GM21529 (cell line): Measurements from ENCODE around the gene TNS3.

Source experiments
- ATAC-seq: cut with Tn5 transposase; IDR thresholded peaks from one replicate; pipeline ENCODE4 v1.9.1; 2021; ENCODE audit not compliant: unreplicated experiment

Gene TNS3

DNA sequence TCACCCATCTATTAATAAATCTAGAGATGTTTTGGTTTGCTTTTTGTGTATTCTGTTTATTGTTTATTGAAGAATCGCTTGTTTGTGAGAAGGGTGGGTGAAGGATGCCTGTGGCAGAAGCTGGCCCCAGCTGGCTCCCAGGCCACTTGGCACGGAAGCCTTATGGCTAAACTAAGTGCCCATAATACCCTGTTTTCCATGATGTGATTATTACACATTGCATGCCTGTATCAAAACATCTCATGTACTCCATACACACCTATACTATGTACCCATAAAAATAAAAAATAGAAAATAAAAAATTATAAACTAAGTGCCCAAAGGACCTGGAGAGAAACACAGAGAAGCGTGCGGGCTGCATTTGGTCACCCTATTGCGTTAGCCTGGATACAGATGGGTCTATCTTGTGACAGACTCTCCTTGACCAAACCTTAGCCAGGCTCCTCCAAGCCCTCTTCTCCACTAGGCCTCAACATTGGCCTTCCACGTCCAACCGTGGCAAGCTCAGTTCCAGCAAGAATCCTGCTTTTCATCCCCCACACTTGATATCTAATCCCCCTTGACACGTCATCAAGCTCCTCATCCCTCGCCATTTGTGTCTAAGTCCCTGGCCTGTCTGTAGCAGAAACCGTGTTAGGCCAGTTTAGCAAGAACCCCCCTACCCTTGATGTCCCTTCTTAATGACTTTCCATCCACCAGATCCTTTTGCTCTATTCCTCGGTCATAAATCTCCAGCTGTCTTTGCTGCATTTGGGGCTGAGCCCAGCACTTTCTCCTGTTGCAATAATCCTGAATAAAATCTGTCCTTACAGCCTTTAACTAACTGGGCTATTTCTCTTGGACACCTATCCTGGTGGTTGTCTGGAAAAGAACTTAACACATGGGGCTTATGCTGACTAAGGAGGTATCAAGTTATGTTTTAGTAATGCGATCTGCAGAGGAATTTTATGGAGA is 245.2 kb downstream of the TNS3 start:
- ATAC-seq = no peak

DNA sequence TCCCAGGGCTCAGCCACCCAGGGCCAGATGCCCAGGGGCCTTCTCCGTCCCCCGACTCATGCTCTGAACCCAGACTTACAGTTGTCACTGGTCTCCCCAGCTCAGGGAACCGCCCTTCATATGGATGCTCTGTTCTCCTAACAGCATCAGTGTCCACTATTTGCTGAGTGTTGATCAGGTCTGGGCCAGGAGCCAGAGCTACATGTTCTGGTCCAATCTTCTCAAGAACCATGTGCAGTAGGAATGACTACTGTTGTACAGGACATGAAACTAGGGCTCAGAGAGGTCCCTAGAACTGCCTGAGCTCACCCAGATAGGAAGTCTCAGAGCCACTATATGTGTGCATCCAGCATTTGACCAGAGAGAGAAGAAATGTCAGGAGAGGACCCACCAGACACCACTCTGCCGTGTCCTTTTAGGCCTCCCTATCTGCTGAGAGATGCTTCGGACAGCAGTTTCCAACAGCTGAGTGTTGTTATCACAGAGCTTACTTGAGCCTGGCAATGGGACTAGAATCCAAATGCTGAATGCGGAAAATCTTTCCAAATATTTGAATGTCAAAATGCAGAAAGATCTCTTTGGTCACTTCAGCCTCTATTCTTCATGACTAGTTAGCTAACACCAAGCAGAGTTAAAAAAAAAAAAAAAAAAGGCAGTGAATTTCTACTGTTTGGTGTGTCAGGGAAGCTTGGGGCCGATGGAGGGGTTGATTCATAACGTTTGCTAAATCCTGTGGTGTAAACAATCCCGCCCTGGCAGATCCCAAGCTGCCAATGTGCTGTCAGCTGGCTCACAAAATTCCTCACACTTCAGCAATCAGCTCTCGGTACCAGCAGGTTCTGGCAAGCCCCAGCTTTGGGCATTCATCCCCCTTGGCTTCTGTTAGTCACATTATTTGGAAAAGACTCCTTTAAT is 246.1 kb downstream of the TNS3 start:
- ATAC-seq = no peak

DNA sequence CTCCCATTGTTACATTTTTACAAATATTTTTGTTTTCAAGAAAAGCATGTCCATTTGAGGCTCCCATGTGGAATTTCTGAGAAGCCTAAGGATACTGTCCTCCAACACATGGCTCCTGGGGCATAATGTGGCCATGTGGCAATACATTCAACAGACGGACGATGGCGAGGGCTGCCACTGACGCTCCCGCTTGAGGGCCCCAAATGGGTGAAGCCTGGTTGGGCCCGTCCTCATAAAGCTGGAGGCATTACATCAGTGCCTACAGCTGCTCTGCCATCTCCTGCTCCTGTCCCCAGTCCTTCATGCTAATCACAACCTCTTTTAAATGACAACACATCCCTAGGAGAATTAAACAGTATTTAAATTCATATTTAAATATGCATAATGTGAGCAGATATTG is 246.8 kb downstream of the TNS3 start:
- ATAC-seq = no peak

DNA sequence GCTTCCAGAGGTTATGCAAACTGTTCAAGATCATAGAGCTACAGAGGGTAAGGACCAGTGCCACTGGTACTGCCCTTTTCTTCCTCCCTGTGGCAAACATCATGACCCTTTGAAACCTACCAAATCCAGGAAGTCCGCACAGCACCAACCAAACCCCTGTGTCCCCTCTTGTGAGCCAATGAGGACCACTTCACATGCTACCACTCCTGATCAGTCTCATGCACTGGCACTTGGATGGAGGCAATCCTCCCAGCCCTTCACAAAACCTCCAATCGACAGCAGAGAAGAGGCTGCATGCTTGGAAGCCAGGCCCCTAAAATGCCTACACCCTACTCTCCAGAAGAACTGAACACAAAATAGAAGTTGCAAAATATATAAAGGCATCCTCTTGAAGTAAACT is 248.0 kb downstream of the TNS3 start:
- ATAC-seq = no peak

DNA sequence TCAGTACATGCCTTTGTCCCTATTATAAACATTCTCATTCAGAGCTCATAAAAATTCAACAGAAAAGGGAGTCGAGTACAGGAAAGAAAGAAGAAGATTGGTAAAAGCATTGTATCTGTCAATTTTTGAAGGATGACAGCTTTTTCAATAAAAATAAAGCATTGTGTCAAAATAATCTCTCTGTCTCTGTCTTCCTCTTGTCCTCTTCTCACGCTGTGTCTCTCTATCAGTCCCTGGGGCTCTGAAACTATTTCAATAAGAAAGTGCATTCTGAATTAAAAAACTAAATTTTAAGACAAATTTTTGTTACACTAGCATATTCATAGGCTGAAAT is 248.4 kb downstream of the TNS3 start:
- no peak for ATAC-seq

DNA sequence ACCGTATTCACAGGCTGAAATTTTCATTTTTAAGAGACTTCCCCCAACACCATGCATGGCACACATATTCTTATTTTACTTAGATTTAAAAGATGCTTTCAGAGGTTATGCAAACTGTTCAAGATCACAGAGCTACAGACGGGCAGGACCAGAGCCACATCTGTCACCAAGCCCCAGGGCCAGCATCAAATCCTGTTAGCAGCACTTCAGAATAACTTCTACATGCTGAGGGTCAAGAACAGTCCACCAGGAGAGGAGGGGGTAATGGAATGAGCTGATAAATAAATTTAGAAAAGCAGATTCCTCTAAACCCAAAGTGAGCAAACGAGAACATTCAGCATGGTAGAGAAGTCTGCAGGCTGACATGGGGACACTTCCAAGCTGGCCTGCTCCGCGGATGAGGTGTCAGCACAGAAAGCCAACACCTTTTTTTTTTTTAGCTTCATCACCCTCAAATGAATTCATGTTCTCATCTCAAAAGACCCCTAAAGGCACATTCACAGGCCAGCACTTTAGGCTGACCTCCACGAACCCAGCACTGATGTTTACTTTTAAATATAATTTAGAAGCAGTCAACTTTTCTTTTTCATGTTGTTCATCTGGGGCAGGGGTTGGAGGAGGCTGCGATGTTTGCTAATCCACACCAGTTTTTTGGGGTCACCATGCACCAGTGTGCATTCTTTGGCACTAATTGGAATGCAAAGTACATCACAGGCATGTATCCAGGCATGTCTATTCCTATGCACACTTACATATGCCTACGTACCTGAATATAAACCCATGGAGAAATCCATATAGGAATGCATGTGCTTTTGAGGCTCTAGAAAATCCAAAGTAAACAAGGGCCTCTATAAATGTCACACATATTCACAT is 249.0 kb downstream of the TNS3 start:
- no peak for ATAC-seq

DNA sequence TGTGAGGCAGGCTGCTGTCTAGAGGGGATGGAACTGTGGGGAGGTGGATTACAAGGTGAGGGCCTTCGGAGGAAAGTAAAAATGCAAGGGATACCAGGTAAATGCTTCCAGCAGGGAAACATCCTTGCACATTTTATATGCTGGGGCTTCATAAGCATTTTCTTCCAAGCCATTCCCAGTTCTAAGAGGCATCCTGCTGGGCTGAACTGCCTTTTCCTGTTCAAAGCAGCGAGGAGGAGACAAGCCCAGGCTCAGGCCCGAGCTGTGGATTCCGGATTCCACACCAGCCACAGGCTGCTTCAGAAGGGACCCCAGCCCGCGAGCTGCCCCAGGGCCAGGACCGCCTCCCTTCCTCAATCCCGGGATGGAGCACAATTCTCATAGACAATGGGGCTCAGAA is 249.7 kb downstream of the TNS3 start:
- ATAC-seq = no peak

DNA sequence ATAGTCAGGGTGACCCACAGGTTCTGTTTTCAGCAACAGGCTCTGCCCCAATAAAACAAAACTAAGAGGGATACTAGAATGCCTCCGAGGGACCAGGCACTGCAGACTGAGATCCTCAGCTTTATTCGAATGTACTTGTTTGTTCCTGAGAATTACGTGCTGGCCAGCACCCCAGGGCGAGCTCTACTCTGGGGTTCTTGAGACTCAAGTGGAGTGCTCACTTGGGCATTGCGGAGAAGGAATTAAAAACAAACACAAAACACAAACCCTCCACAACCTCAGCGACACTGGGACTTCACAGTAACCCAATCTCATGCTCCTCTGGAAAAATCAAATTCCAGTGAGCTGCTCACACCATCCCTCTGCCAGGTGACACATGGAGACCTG is 250.7 kb downstream of the TNS3 start:
- no peak for ATAC-seq

DNA sequence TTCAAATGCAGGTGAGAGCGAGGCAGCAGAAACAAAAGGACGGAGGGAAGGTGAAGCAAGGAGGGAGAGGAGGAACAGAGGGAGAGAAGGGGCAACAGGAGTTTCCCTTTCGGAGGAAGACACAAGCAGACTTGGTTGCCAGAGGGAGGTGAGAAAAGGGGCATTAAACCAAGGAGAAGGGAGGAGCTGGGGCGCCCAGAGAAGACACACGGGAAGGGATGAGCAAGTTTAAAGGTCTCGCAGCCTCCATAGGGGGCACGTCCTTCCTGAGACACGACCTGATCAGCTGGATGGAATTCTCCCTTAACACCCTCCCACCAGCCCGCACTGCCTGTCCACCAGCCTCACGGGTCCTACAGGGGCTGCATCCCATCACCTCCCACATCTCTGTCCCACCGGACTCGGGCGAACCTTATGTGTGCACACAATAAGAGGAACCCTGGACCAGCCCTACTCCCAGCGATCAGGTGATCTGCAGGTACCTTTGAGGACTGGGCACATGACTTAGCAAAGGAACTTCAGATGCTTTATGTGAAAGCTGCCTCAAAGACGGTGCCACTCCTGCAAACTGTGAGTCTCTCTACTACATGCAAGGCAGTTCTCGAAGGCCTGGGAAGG is 251.2 kb downstream of the TNS3 start:
- ATAC-seq = no peak

DNA sequence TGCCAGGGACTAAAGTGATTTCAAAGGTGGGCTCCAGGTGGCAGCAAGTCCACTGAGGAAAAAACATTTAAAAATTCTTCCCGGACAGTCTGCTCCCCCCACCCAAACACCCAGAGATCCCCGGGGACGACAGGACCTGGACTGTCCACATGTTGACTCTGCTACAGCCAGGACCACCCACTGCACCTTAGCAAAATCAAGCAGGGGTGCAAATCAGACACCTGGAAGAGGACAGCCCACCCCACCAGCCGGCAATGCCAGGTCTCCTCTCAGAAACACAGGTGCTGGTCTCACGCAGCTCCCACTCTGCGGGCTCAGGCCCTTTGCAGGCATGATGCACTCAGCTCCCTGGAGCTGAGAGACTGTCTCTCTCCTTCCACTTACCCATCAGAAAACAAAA is 251.9 kb downstream of the TNS3 start:
- no peak for ATAC-seq

DNA sequence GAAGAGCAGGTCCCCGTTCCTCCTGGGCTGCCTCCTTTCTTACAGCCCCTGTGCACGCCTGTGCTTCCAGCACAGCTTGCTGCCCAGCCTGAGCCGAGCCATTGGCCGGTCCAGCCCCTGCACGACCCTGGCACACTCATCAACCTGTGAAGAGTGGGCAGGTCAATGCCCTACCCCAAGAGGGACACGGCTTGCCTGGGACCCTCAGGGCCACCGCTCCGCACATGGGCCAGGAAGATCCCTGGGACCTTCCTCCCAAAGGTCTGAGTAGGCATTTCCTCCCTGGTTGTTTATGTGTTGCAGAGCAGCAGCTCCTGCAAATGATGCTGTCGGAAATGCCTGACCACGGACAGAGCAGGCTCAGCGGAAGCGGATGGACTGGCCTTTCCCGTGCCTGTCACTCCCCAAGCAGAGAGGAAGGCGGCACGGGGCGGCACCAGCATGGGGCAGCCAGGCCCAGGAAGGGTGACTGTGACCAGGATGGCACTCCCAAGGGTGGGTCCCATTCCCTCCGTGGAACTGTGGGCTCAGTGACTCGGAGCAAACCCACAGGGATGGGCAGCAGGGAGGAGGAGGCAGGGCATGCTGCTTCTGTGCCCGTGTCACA is 252.5 kb downstream of the TNS3 start:
- ATAC-seq = no peak

DNA sequence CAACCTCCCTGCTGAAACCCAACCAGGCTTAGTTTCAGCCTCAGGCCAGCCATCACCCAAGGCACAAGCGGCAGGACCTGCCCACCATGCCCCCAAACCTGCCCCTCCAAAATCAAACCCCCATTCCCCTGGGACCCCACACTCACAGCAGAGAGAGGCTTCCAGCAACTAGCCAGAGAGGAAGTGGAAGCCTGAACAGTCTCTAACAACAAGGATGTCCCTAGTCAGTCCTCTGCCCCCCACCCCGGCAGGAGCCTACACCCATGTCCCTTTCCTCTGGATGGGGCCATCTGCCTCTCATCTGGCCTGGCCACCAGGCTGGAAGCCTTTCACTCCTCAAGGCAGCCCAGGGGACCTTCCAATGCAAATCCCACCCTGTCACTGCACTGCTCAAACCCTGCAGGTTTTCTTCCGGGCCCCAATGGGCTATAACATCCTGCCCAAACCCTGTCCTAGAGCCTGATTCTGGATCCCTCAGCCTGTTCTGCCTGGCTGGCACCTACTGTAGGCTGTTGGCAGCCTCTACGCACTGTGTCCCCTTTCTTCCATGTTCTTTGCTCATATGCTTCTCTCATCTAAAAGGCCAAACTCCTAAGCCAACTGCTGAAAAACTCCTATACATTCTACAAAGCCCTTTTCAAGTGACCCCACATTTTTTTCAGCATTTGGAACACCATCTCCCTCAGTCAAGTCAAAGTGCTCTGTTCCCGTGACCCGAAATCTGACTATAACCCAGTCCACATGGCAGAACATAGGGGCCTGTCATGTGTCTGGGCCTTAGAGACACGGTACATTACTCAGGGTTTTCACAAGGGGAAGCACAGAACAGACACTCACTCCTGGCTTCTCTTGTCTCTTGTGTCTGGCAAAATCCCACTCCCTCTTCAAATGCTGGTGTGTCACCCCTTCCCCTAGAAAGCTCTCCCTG is 253.3 kb downstream of the TNS3 start:
- ATAC-seq = no peak

DNA sequence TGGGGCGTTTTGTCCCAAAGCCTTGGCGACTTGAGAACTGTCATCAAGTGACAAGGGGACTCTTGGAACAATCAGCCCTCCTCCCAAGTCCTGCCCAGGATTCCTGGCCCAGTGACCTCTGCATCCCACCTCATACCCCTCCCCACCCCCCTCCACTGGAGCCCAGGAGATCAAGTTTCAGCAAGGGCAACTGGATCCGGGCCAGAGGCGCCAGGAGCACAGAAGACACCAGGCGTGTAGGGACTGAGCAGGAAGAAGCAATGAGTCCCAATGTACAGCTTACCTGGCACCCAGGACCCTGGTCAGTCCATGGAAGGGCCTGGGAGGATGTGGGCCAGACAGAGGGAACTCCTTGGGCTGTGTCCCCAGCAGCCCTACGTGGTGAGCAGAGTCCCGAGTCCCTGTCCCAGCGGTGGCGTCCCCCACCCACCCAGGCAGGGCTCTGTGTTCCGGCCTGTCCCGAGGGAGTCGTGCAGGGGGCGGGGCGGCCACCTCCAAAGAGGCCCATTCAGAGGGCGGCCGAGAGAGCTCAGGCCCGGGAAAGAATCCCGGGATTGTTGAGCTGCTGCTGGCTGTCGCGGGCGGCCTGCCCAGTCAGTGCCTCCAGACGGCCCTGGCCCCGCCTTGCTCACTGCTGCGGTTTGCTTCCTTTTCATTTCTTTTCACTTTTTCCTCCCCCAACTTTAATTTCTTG is 254.1 kb downstream of the TNS3 start:
- ATAC-seq = no peak

DNA sequence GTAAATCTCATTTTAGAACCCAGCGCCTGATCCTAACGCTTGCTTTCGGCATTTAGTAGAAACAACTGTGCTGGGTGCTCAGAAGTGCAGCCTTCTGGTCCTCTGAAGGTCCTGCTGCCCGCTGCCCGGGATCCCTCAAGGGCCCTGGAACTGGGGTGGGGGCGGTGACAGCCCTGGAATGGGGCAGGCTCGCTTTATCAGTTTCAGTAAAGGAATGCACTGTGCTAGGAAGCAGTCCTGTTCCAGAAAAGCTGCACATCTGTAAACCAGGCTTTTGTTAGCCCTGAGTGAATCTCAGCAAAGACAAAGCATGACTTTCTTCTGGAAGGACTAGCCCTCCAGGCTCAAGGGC is 254.6 kb downstream of the TNS3 start:
- no peak for ATAC-seq

DNA sequence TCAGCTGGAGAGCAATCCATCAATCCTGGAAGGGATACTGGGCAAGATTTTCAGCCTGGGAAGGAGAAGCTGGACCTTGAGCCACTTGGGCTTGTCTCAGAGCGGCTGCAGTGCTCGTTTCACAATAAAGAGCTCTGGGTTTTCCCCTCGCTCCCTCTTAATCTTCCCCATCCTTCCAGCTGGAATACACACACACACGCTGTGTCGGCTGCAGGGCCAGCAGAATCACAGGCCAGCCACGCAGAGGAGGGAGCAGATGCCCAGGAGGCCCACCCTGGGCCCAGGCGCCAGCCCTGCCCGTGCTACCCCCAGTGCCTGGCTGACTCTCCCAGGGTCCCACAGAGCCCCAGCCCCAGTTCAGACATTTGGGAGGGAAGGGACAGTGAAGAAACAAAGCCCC is 255.1 kb downstream of the TNS3 start:
- ATAC-seq = no peak

DNA sequence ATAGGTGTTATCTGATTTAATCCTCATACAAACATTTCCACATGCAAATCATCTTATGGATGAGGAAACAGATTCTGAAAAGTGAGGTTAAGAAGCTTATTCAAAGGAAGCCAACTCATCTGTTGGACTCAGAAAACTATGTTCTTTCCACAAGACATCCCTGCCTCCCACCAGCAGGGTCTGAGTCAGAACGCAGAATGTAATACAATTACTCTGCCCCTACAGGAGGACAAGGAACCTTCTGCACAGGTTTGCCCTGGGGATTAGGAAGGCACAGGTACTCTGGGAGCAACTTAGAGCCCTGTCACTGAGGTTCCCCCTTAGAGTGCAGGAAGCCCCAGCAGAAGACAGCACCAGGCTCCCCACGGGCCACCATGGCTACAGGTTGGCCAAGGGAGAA is 255.7 kb downstream of the TNS3 start:
- ATAC-seq = no peak

DNA sequence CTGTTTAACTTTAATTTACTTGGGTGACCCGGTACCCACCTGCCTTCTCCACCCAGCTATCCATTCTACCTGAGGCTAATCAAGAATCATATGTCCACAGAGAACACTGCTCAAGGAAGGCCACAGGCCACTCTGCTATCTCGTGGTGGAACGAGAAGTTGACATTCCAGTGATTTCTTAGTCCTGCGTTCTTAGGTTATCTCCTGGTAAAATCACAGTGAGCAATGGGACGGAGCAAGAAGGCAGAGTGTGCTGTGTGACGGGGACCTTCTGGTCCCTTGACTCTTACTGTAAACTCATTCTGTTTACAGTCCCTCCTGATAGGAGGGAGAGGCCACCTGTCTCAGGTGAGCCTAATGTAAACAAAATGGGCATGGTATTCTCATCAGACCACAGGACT is 256.6 kb downstream of the TNS3 start:
- no peak for ATAC-seq

DNA sequence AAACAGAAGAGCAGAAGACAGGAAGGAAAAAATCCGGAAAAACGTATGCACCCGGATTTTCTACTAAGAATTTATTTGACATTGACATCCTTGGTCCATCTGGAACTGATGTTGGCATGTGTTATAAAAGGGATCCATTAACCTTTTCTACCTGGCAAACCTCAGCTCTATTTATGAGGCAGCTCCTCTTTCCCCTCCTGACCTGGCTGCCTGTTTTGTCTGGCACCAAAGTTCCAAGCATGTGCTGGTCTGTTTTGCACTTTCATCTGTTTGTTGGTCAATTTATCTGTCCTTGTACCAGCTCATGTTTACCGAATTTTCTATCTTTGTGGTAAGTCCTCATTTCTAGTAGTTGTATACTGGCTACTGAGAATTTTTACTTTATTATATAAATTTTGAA is 258.0 kb downstream of the TNS3 start:
- ATAC-seq = no peak

DNA sequence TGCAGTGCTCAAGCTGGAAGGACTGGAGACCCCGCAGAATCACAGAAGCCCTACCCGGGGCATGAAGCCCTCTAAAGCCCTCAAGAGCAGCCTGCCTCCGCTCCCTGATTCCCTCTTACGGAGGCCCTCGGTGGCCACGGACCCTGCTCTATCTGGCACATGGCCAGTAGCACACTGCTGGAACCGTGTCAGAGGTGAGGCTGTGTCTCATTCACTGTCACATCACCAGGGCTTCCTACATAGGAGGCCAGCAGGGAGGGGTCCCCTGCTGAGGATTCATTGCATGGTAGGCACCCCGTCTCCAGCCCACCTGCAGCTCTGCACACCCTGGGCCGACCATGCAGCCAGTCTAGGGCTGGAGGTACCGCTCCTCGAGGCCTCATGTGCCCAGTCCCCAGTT is 259.2 kb downstream of the TNS3 start:
- no peak for ATAC-seq
